Fibroblast of villous mesenchyme (primary cell): ENCODE results near the gene SULF2. TPM values are rescaled to one million over a fixed set of nuclear protein-coding genes. Genes with fewer than 3 reads are reported as not detected.

Experiments
- DNase-seq: peaks from one replicate; pipeline ENCODE4 v3.0.0-alpha.2; 2010; ENCODE audit warnings: low read depth
- H3K4me3 ChIP-seq: 2 replicates; pipeline ENCODE4 v1.5.1; 2011; ENCODE audit warnings: low read depth, mild to moderate bottlenecking, low read length
- CTCF ChIP-seq: IDR thresholded peaks from 2 replicates; pipeline ENCODE4 v1.5.1; 2012; ENCODE audit warnings: low read depth, mild to moderate bottlenecking, low read length; ENCODE audit not compliant: insufficient read depth
- total RNA-seq: library from RNA; depleted of rRNA; stranded (reverse); fragments of >200 nt; gene quantifications from 2 replicates; pipeline ENCODE4 v1.2.3, GENCODE V29; 2012

The SULF2 gene
- total RNA-seq, 1 donor: 3.5 TPM

DNA sequence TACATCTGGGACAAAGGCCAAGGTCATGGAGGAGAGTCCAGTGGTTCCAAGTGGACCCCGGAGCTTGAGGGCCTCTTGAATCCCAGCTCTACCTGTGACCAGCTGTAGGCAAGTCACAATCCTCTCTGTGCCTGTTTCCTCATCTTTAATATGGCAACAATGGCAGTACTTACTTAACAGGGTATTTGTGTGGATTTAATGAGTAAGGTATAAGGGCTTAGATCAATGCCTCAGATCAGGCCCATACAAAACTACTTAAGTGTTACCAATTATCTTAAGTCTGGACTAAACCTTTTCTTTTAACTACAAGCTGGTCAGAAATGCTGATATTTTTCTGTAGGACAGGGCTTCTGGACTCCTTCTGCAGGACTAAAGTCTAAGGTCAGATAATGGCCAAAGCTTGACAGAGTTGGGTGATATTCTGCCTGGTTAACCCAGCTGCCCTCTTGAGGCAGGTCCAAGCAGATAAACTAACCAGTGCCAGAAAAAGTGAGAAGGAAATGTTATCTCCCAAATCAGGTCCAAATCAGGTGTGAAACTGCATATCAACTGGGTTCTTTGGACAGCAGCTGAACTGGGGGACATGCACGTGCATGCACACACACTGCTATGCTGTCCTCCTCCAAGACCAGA, 2.2 kb downstream of the SULF2 start:
- no peak for TF ChIP-seq CTCF
- DNase-seq: no peak
- H3K4me3 ChIP-seq: no peak overlapping the region

- DNase-seq: no peak
- no peak overlapping the region for H3K4me3 ChIP-seq
- TF ChIP-seq CTCF: no peak
Observed at GRCh38 chr20:47782076-47782475, 3.2 kb downstream of the SULF2 start.

GRCh38 chr20:47781632-47782031, 3.6 kb downstream of the SULF2 start:
- no peak for TF ChIP-seq CTCF
- H3K4me3 ChIP-seq: no peak overlapping the region
- no peak for DNase-seq

GRCh38 chr20:47780720-47781389, 4.4 kb downstream of the SULF2 start:
- TF ChIP-seq CTCF: no peak
- no peak for DNase-seq

GRCh38 chr20:47778398-47779354, 6.6 kb downstream of the SULF2 start:
- H3K4me3 ChIP-seq: no peak overlapping the region
- DNase-seq: no peak
- TF ChIP-seq CTCF: no peak

More at GRCh38 chr20:47780720-47781389, 4.4 kb downstream of the SULF2 start:
- H3K4me3 ChIP-seq: no peak overlapping the region

GRCh38 chr20:47777220-47777619, 8.1 kb downstream of the SULF2 start:
- H3K4me3 ChIP-seq: no peak overlapping the region
- no peak for DNase-seq
- TF ChIP-seq CTCF: no peak
